ENCODE measurements around the gene KCTD6. TPM values are rescaled to one million over a fixed set of nuclear protein-coding genes. Genes with fewer than 3 reads are reported as not detected.

Gene KCTD6
- total RNA-seq, 4 donors from 2014 or later = 13.6 to 16.8 (median 15.1) TPM

DNA sequence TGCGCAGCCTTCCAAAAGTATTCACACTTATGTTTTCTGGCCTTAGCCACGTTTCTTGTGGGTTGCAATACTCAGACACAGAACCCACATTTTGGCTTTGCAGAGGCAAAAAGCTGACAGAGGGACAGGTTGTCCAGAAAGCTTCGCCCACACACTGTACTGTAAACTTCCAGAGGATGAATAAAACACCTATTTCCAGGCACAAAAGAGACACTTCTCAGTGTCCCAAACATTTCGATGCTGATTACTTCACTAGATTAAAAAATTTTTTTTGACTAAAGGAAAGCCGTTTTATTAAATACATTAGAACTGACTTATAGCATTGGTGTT, 28.0 kb upstream of the KCTD6 start:
- peak overlapping the region in 3 of 4 donors; percentile 17 to 24 (median 23) for H3K4me3 ChIP-seq
- 43% methylated on average over 5 of the region's 5 CpGs for WGBS
- H3K4me1 ChIP-seq = peaks cover 0 to 14% (median 11%) of the 10 kb centered on the region in 4 donors
- H3K27me3 ChIP-seq = no peaks in the 10 kb centered on the region
- no peaks in the 10 kb centered on the region for H3K36me3 ChIP-seq
- DNase-seq (ENCODE audit: extremely low spot score) = no peak
- intact Hi-C loops (cut with DNase I) = no loop called here
- no peak overlapping the region for H3K27ac ChIP-seq (replicated peaks in 1 of 4)
- no peaks in the 10 kb centered on the region for H3K9me3 ChIP-seq
- TF ChIP-seq CTCF (IDR thresholded peaks at IDR 0.05) (peak in 1 of 3 experiments; percentile 1), EP300 (IDR thresholded peaks at IDR 0.05) (no peak), POLR2AphosphoS5 (IDR thresholded peaks at IDR 0.05) (no peak)

GRCh38 chr3:58464866-58465265, 27.0 kb upstream of the KCTD6 start:
- Histone ChIP-seq H3K9me3 (no peaks in the 10 kb centered on the region), H3K4me1 (peaks cover 0 to 14% (median 11%) of the 10 kb centered on the region in 4 donors), H3K27me3 (no peaks in the 10 kb centered on the region), H3K27ac (replicated peaks in 1 of 4) (no peak overlapping the region), H3K36me3 (no peaks in the 10 kb centered on the region), H3K4me3 (no peak overlapping the region)
- WGBS = 85% methylated on average over 3 of the region's 3 CpGs
- intact Hi-C loops (cut with DNase I) = no loop called here
- no peak for DNase-seq (ENCODE audit: extremely low spot score)
- TF ChIP-seq POLR2A (IDR thresholded peaks at IDR 0.05; ENCODE audit: low read depth) = no peak
- TF ChIP-seq CTCF (IDR thresholded peaks at IDR 0.05) = no peak
- no peak for TF ChIP-seq EP300 (IDR thresholded peaks at IDR 0.05)
- TF ChIP-seq POLR2AphosphoS5 (IDR thresholded peaks at IDR 0.05) = no peak

- peaks cover 10 to 26% (median 24%) of the 10 kb centered on the region in 4 donors for H3K4me1 ChIP-seq
- H3K4me3 ChIP-seq = no peak overlapping the region
- intact Hi-C loops (cut with DNase I) = no loop called here
- DNase-seq (ENCODE audit: extremely low spot score) = no peak
- H3K9me3 ChIP-seq = no peaks in the 10 kb centered on the region
- no peaks in the 10 kb centered on the region for H3K36me3 ChIP-seq
- H3K27ac ChIP-seq (replicated peaks in 1 of 4) = no peak overlapping the region
- 97% methylated on average over 4 of the region's 4 CpGs for WGBS
- TF ChIP-seq POLR2AphosphoS5 (IDR thresholded peaks at IDR 0.05) (no peak), CTCF (IDR thresholded peaks at IDR 0.05) (no peak), POLR2A (IDR thresholded peaks at IDR 0.05; ENCODE audit: low read depth) (no peak), EP300 (IDR thresholded peaks at IDR 0.05) (no peak)
- H3K27me3 ChIP-seq = peaks cover 0 to 3% (median 0%) of the 10 kb centered on the region in 4 donors
These were observed 24.9 kb upstream of the KCTD6 start for GRCh38 chr3:58466899-58467563.

DNA sequence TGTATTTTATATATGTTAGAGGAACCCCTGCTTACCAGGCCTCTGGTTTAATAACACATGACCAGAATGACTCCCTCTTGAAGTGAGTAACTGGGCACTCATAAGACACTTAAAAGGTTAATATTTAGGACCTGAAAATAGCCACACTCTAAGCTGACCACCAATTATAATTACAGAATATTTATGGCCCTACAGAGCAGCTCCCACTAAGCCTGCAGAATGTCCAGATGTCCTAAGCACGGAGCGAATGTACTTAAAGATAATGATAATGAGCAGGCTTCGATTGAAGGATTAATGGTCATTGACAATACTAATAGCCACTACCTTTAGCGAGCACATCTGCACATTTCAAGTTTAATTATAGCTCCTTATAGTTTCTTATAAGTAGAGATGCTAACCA, 22.8 kb upstream of the KCTD6 start:
- 86% methylated on average over 4 of the region's 4 CpGs for WGBS
- H3K36me3 ChIP-seq = no peaks in the 10 kb centered on the region
- H3K27me3 ChIP-seq = peaks cover 0 to 3% (median 0%) of the 10 kb centered on the region in 4 donors
- H3K4me3 ChIP-seq = no peak overlapping the region
- peaks cover 10 to 13% (median 12%) of the 10 kb centered on the region in 4 donors for H3K4me1 ChIP-seq
- intact Hi-C loops (cut with DNase I) = no loop called here
- H3K9me3 ChIP-seq = no peaks in the 10 kb centered on the region
- DNase-seq (ENCODE audit: extremely low spot score) = no peak
- no peak overlapping the region for H3K27ac ChIP-seq (replicated peaks in 1 of 4)
- no peak for TF ChIP-seq POLR2A (IDR thresholded peaks at IDR 0.05; ENCODE audit: low read depth)
- no peak for TF ChIP-seq EP300 (IDR thresholded peaks at IDR 0.05)
- TF ChIP-seq POLR2AphosphoS5 (IDR thresholded peaks at IDR 0.05) = no peak
- TF ChIP-seq CTCF (IDR thresholded peaks at IDR 0.05) = no peak

Measured in esophagus muscularis mucosa (tissue), 4 donors.